ENCODE results near the gene RFK. TPM values are rescaled to one million over a fixed set of nuclear protein-coding genes. Genes with fewer than 3 reads are reported as not detected.

Gene RFK
- total and polyA plus RNA-seq, 2 of the 13 experiments (the other 11 are each of a cell fraction or from before 2014, with no cell fraction given): 18.2 to 37.2 TPM

GRCh38 chr9:76394195-76394959 lies at the start of gene RFK (continued):
- TF ChIP-seq ZNF142 (CRISPR knock-in tag; IDR thresholded peaks at IDR 0.05) (peak; percentile 39; the same call in 1 of the 2 replicates), ARID2 (CRISPR knock-in tag; IDR thresholded peaks at IDR 0.05; ENCODE audit: borderline replicate concordance) (no peak), ARNTL (CRISPR knock-in tag; IDR thresholded peaks at IDR 0.05) (peak; percentile 84; the same call in 1 of the 2 replicates), SNRNP70 (IDR thresholded peaks at IDR 0.05; ENCODE audit: low read depth, low read length) (no peak), NKX3-1 (CRISPR knock-in tag; IDR thresholded peaks at IDR 0.05) (0 out of 2 replicates have a peak, but pooled peaks have one; percentile 39), IKZF4 (CRISPR knock-in tag; IDR thresholded peaks at IDR 0.05; ENCODE audit: borderline replicate concordance, low read depth, not compliant biosample characterization) (no peak), TOE1 (CRISPR knock-in tag; IDR thresholded peaks at IDR 0.05) (peak; percentile 75; the same call in 1 of the 2 replicates), HDAC6 (IDR thresholded peaks at IDR 0.05; ENCODE audit: low read depth, low read length) (no peak), KLF16 (CRISPR knock-in tag; IDR thresholded peaks at IDR 0.05) (peak in 1 of 2 experiments; percentile 65; a peak in 1 of 4 replicates), REPIN1 (CRISPR knock-in tag; IDR thresholded peaks at IDR 0.05; ENCODE audit: borderline replicate concordance, low read depth) (peak; percentile 88), SP140L (CRISPR knock-in tag; IDR thresholded peaks at IDR 0.05; ENCODE audit: borderline replicate concordance) (no peak; the same call in 1 of the 2 replicates), ZNF564 (CRISPR knock-in tag; IDR thresholded peaks at IDR 0.05) (peak; percentile 62), SMAD1 (CRISPR knock-in tag; IDR thresholded peaks at IDR 0.05; ENCODE audit: borderline replicate concordance, low read depth) (no peak; the same call in 1 of the 2 replicates), ZNF12 (CRISPR knock-in tag; IDR thresholded peaks at IDR 0.05) (no peak), ZNF678 (CRISPR knock-in tag; IDR thresholded peaks at IDR 0.05) (0 out of 2 replicates have a peak, but pooled peaks have one; percentile 79), ZNF737 (CRISPR knock-in tag; IDR thresholded peaks at IDR 0.05; ENCODE audit: borderline replicate concordance) (no peak), IRF1 (CRISPR knock-in tag; IDR thresholded peaks at IDR 0.05; ENCODE audit: low read depth) (no peak), CERS6 (CRISPR knock-in tag; IDR thresholded peaks at IDR 0.05) (no peak), ZBTB3 (CRISPR knock-in tag; IDR thresholded peaks at IDR 0.05; ENCODE audit: borderline replicate concordance, low read depth) (0 out of 2 replicates have a peak, but pooled peaks have one; percentile 61), ZNF652 (CRISPR knock-in tag; IDR thresholded peaks at IDR 0.05; ENCODE audit: borderline replicate concordance, low read depth) (no peak; the same call in 1 of the 2 replicates), ZNF724P (CRISPR knock-in tag; IDR thresholded peaks at IDR 0.05; ENCODE audit: borderline replicate concordance) (no peak)

Measured in HepG2 (cell line).